ENCODE measurements around the gene ZDHHC13.

The ZDHHC13 gene

DNA sequence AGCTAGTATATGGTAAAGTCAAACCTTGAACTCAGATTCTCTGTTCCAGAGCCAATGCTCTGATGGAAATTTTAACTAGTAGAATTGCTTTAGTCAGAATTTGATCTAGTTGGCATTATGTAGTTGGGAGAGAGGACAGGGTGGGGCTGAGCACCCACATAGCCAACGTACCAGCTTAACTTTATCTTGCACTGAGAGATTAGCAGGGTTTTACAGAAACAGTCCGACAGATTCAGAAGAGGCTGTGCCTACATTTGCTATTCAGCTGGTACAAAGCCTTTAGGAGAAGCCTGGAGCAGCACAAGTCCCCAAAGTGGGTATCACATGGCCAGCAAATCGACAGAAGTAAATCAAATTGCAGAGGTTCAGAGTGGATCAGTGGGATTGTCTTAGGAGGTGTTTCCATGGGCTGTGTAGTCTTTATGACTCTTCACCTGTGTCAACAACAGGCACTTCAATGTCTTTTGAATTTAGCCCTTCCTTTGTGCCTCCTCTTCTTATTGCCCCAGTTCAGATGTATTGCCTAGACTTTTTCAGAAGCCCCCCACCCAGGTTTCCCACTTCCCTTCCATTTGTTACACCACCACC, 92.1 kb downstream of the ZDHHC13 start:
- no peak for DNase-seq

DNA sequence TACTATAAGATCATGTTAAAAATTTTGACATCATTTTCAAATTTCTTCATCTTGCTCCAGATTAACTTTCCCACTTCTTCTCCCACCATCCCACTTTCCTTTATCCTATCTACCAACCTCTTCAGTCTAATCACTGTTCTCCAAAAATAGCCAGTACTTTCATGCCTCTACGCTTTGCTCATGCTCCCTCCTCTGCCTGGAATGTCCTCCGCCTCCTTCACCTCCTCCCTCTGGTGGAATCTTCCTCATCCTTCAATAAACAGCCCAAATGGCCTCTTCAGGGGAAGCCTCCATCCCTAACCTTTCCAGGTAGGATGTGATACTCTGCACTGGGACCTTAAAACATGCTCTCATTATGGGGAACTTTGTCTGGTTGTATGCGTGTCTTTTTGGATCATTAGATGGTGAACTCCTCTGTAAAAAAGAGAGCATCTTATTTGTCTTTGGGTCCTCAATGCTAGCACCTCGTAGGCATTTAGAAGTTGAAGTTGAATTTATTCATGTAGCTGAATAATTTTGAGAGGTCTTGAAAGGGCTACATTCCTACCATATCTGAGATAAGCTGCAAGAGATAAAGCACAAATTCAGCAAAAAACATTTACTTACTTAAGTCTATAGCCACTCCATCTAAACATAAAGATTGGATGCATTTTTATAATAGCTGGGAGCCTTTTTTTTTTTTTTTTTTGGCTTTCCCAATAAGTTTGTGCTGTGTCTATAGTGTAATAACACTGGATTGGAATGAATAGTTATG, 92.8 kb downstream of the ZDHHC13 start:
- DNase-seq, result no peak

DNA sequence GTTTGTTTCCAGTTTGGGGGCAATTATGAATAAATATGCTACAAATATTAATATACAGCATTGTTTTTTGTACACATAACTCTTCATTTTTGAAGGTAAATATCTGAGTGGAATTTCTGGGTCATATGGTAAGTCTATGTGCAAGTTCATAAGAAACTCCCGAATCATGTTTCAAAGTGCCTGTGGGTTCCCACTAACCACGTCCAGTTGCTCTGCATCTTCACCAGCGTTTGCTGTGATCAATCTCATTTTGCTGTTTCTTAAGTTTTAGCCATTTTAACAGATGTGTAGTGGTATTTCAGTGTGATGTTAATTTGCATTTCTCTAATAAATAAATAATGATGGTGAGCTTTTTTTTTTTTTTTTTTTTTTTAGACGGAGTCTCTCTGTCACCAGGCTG, 99.1 kb downstream of the ZDHHC13 start:
- no peak for DNase-seq

DNA sequence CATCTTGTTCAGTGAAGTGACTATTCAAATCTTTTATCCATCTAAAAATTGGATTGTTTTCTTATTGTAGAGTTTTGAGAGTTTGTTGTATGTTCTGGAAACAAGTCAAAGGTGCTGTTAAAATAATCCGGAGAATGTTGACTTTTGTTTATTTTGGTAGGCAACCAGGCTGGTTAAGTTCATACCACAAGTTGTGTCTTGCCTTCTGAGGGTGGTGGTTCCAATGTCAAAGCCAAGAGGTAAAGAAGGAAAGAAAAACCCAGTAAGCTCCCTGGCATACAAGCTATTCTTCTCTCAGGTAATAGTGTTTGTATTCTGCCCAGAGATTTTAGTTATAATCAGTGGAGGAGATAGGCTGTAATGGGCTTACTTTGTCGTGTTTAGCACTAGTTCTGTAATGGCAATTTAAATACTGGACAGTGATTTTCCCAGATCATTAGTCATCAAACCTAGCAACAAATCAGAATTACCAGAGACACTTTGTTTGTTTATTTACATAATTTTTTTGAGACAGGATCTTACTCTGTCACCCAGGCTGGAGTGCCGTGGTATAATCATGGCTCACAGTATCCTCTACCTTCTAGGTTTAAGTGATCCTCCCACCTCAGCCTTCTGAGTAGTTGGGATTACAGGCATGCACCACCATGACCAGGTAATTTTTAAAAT, 99.9 kb downstream of the ZDHHC13 start:
- no peak for DNase-seq

DNA sequence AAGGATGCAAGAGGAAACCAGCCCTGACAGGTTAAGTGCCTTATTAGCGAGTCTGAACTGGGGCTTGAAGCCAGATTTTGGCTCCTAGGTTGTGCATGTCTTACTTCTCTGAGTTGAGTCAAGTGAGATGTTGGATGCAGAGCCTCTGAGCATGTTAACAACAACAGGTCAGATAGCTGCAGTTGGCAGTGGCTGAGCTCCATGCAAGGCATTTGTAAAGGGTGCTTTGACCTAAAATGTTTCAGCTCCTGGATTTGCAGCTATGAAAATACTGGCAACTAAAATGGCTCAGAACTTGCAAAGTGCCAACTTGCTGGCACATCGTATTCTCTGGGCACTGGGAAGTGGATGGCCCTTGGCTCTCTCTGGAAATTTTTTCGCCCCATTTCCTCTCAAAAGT, 101.2 kb downstream of the ZDHHC13 start:
- no peak for DNase-seq

DNA sequence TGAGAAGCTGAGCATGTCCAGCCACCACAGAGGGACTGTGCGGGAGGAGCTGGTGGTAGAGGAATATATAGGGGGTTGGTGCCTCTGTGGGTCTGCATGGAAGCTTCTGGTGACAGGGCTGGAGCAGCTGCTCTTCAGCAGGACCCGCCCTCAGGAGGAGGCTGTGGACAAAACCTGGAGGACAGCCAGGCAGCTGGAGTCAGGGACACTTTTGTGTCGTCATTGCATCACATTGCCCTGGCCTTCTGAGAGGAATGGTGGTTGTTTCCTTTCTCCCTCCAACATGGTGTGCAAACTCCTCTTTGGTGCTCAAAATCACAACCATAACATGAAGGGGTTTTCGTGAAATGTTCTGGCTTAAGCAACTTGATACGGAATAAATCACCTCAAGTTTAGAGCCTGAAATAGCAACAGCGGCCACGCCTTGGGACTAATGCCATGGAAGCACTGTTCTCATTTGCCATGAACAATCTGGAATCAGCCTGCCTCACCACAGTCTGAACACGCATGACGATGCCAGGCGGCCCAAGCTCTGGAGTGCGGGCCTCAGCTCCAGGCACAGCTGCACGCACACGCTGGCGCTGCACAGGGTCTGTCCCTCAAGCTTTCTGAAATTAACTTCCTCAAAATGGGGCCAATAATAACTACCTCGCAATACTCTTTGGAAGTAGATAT, 102.0 kb downstream of the ZDHHC13 start:
- DNase-seq, result no peak

DNA sequence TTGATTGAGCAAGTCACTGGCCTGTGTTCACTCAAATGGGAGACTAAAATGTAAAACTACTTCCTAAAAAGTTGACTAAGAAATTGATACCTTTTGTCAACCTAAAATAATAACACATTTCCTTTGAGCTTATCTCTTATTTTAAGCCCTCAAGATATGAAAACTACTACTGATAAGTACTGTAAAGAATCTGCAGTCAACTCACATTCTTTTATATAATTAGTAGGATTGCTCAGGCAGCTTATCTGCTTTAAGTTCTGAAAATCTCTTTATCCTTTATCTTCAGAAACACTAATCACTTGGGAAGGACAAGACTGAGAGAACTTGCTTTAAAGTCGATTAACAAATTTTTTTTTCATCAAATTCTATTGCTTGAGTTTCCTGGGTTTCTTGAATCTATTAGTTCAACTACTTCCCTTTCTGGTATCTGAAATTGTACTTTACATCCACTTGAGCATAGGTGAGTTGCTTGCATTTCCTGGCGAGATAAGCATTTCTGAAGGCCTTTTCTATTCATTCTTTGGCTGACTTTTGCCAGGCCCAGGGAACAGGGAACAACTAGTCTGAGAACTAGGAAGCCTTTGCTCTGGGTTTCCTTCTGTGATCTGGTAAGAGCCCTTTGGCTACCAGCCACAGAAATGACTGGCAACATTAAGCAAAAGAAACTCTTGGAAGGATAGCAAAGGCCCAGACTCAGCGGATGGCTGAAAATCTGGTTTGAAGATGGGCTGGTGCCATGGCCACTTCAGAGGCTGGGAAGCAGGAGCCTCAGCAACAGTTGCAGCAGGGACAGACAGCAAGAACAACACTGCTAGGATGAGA, 104.1 kb downstream of the ZDHHC13 start:
- no peak for DNase-seq

DNA sequence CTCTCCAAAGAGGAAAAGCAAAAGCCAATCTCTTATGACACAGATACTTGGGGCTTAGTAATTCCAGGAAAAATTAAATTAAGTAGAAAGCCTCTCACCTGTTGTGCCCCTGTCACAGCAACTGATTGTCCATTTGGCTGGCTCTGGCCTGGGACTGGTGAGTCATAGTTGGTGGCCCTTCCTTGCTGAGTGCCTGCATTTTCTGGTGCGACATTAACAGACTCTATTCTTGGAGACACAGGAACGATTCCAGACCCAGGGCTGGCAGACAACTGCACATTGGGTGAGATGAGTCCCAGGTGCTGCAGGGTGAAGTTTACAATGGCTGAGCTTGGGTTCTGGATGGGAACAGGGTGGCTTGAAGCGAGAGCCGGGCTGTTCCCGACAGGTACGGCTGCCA, 108.2 kb downstream of the ZDHHC13 start:
- DNase-seq, result no peak

DNA sequence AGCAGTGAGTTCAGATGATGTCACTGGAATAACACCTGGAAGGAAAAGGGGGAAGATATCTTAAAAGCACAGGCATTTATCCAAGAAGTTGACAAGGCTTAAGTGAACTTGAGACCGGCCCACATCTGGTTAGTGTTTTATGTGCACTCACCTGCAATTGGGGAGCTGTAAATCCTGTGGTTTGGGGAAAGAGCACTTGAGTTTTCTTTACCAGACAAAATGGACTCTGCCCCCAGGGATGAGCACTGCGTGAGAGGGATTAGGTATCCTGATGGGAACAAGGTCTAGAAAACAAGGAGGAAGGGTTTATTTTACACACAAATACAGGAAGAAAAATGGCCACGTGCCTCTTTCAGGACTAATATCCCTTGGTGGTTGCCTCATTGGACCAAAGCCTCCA, 108.6 kb downstream of the ZDHHC13 start:
- DNase-seq, result no peak

All from activated naive CD4-positive, alpha-beta T cell treated with anti-CD3 and anti-CD28 coated beads, Interleukin-2, amount 50 U/mL, for 16 hours (primary cell).